Liver (tissue), 9 donors: ENCODE data around the gene GNG7. TPM values are rescaled to one million over a fixed set of nuclear protein-coding genes. Genes with fewer than 3 reads are reported as not detected.

Source experiments
- DNase-seq: peaks from one replicate; pipeline ENCODE4 v3.0.0-alpha.2; 2017; ENCODE audit warnings: low spot score
- H3K27ac ChIP-seq, 2 donors: one replicate each; pipeline ENCODE4 v1.7.0; 2013; ENCODE audit warnings: inconsistent platforms in 2 of 2, low read length in 2 of 2, control low read depth in 1 of 2, low read depth in 1 of 2, mild to moderate bottlenecking in 1 of 2
- H3K27me3 ChIP-seq, 4 donors: one replicate each; pipeline versions ENCODE4 v1.6.1 to v1.7.0; 2013; ENCODE audit warnings: low read length in 3 of 4, inconsistent platforms in 1 of 4, mild to moderate bottlenecking in 1 of 4, moderate library complexity in 1 of 4; ENCODE audit not compliant: control insufficient read depth in 4 of 4, insufficient read depth in 4 of 4
- H3K36me3 ChIP-seq, 4 donors: one replicate each; pipeline versions ENCODE4 v1.6.1 to v1.7.0; 2013; ENCODE audit warnings: low read length in 3 of 4, mild to moderate bottlenecking in 3 of 4, low read depth in 1 of 4, moderate library complexity in 1 of 4; ENCODE audit not compliant: control insufficient read depth in 4 of 4, insufficient read depth in 3 of 4
- H3K4me1 ChIP-seq, 4 donors: one replicate each; pipeline versions ENCODE4 v1.6.1 to v1.7.0; 2013; ENCODE audit warnings: low read length in 3 of 4, mild to moderate bottlenecking in 3 of 4, moderate library complexity in 1 of 4; ENCODE audit not compliant: control insufficient read depth in 4 of 4, insufficient read depth in 4 of 4
- H3K4me3 ChIP-seq, 3 donors: one replicate each; pipeline versions ENCODE4 v1.6.1 to v1.7.0; 2013; ENCODE audit warnings: low read length in 3 of 3, control low read depth in 1 of 3, low read depth in 1 of 3, mild to moderate bottlenecking in 1 of 3
- H3K9ac ChIP-seq, 2 donors: one replicate each; pipeline ENCODE4 v1.7.0; 2013; ENCODE audit warnings: low read length in 2 of 2, mild to moderate bottlenecking in 2 of 2, moderate library complexity in 2 of 2, control low read depth in 1 of 2, low read depth in 1 of 2
- H3K9me3 ChIP-seq, 4 donors: one replicate each; pipeline versions ENCODE4 v1.6.1 to v1.7.0; 2013; ENCODE audit warnings: low read length in 3 of 4; ENCODE audit not compliant: control insufficient read depth in 4 of 4
- EGR1 ChIP-seq, 2 donors: IDR thresholded peaks; 2 replicates each; pipeline ENCODE4 v1.6.1; 2016 to 2018; ENCODE audit warnings: antibody characterized with exemption in 2 of 2, low read depth in 2 of 2
- FOXA1 ChIP-seq: IDR thresholded peaks from 2 replicates; pipeline ENCODE4 v1.6.1; 2016; ENCODE audit warnings: antibody characterized with exemption
- FOXA2 ChIP-seq: IDR thresholded peaks from 2 replicates; pipeline ENCODE4 v1.6.1; 2016; ENCODE audit warnings: antibody characterized with exemption
- GABPA ChIP-seq, 2 donors: IDR thresholded peaks in 1 of 2; conservative IDR thresholded peaks in 1 of 2; 2 replicates each; pipeline ENCODE4 v1.6.1; 2016; ENCODE audit warnings: antibody characterized with exemption in 2 of 2, mild to moderate bottlenecking in 1 of 2, moderate library complexity in 1 of 2
- HNF4A ChIP-seq, 2 donors: conservative IDR thresholded peaks; 2 replicates each; pipeline ENCODE4 v1.6.1; 2016; ENCODE audit warnings: antibody characterized with exemption in 2 of 2, mild to moderate bottlenecking in 2 of 2
- HNF4G ChIP-seq: IDR thresholded peaks from 2 replicates; pipeline ENCODE4 v1.6.1; 2016; ENCODE audit warnings: antibody characterized with exemption
- JUND ChIP-seq, 2 donors: IDR thresholded peaks; 2 replicates each; pipeline ENCODE4 v1.6.1; 2016; ENCODE audit warnings: antibody characterized with exemption in 2 of 2
- NR2F2 ChIP-seq: IDR thresholded peaks from 2 replicates; pipeline ENCODE4 v1.6.1; 2016; ENCODE audit warnings: antibody characterized with exemption
- RXRA ChIP-seq, 2 donors: IDR thresholded peaks; 2 replicates each; pipeline ENCODE4 v1.6.1; 2017 to 2018; ENCODE audit warnings: antibody characterized with exemption in 2 of 2, mild to moderate bottlenecking in 1 of 2
- SP1 ChIP-seq: IDR thresholded peaks from 2 replicates; pipeline ENCODE4 v1.6.1; 2018; ENCODE audit warnings: antibody characterized with exemption, mild to moderate bottlenecking
- WGBS: extraction: QIAGEN DNeasy Blood & Tissue Kit; methylation state at CpG from one replicate; pipeline ENCODE4 v1.1.7; 2013; 5-methylcytosine and 5-hydroxymethylcytosine counted together
- polyA plus RNA-seq, 2 donors: library from polyadenylated mRNA; stranded (reverse) in 1 of 2; unstranded in 1 of 2; fragments of 200-250 nt in 1 of 2; fragments of >200 nt in 1 of 2; fragmentation: Nextera tagmentation in 1 of 2; extraction: Ambion mirVana in 1 of 2; gene quantifications; one replicate each; pipeline versions ENCODE4 v1.2.1 to v1.2.3, GENCODE V29; 2013 to 2015
- total RNA-seq, 2 donors: library from RNA; depleted of rRNA; stranded (reverse); fragments of >200 nt; gene quantifications; one replicate each; pipeline ENCODE4 v1.2.3, GENCODE V29; 2014
- TF ChIP-seq, protein P1 (sequence below): IDR thresholded peaks from 2 replicates; pipeline ENCODE4 v1.6.1; 2016; ENCODE audit warnings: antibody characterized with exemption, mild to moderate bottlenecking
- TF ChIP-seq, protein P2 (sequence below): IDR thresholded peaks from 2 replicates; pipeline ENCODE4 v1.6.1; 2016; ENCODE audit warnings: antibody characterized with exemption
- TF ChIP-seq, protein P3 (sequence below): IDR thresholded peaks from 2 replicates; pipeline ENCODE4 v1.6.1; 2016; ENCODE audit warnings: antibody characterized with exemption
- TF ChIP-seq, protein P4 (sequence below): fragments of 150-350 bp; IDR thresholded peaks from 2 replicates; pipeline ENCODE4 v1.5.1; 2017; ENCODE audit warnings: improper control_type of control experiment, low read depth, low read length; ENCODE audit not compliant: missing input control
- TF ChIP-seq, protein P5 (sequence below): IDR thresholded peaks from 2 replicates; pipeline ENCODE4 v1.6.1; 2016; ENCODE audit warnings: antibody characterized with exemption
- donor health status: healthy.
- donor health status: healthy.
- donor health status: healthy.
- donor health status: healthy.
- donor health status: healthy.

GNG7 gene
- total and polyA plus RNA-seq, 4 donors: 0.75 to 1.9 (median 1.1) TPM

DNA sequence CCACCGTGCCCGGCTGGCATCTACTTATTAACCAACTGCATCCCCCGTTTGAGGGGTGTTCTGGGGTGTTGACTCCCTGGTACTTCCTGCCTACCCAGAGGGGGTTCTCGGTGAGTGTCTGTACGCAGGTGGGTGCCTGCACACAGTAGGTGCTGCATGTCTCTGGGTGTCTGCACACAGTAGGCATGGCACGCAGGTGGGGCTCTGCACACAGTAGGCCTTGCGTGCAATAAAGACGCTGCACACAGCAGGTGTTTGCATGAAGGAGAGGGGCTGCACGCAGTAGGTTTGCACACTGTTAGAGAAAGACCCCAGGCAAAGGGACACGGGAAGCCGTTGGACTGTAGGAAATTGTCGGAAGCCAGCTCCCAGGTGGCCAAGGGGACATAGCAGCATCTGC lies 215.4 kb downstream of the GNG7 start:
- TF ChIP-seq, protein P1, sequence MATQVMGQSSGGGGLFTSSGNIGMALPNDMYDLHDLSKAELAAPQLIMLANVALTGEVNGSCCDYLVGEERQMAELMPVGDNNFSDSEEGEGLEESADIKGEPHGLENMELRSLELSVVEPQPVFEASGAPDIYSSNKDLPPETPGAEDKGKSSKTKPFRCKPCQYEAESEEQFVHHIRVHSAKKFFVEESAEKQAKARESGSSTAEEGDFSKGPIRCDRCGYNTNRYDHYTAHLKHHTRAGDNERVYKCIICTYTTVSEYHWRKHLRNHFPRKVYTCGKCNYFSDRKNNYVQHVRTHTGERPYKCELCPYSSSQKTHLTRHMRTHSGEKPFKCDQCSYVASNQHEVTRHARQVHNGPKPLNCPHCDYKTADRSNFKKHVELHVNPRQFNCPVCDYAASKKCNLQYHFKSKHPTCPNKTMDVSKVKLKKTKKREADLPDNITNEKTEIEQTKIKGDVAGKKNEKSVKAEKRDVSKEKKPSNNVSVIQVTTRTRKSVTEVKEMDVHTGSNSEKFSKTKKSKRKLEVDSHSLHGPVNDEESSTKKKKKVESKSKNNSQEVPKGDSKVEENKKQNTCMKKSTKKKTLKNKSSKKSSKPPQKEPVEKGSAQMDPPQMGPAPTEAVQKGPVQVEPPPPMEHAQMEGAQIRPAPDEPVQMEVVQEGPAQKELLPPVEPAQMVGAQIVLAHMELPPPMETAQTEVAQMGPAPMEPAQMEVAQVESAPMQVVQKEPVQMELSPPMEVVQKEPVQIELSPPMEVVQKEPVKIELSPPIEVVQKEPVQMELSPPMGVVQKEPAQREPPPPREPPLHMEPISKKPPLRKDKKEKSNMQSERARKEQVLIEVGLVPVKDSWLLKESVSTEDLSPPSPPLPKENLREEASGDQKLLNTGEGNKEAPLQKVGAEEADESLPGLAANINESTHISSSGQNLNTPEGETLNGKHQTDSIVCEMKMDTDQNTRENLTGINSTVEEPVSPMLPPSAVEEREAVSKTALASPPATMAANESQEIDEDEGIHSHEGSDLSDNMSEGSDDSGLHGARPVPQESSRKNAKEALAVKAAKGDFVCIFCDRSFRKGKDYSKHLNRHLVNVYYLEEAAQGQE: no peak
- TF ChIP-seq FOXA1 (no peak), GABPA (IDR thresholded peaks at IDR 0.05 in 1 of 2, conservative IDR thresholded peaks at IDR 0.05 in 1 of 2) (no peak), HNF4G (no peak), JUND (IDR thresholded peaks at IDR 0.05) (no peak), NR2F2 (no peak), SP1 (no peak)
- TF ChIP-seq, protein P2, sequence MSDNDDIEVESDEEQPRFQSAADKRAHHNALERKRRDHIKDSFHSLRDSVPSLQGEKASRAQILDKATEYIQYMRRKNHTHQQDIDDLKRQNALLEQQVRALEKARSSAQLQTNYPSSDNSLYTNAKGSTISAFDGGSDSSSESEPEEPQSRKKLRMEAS: no peak
- TF ChIP-seq, protein P3, sequence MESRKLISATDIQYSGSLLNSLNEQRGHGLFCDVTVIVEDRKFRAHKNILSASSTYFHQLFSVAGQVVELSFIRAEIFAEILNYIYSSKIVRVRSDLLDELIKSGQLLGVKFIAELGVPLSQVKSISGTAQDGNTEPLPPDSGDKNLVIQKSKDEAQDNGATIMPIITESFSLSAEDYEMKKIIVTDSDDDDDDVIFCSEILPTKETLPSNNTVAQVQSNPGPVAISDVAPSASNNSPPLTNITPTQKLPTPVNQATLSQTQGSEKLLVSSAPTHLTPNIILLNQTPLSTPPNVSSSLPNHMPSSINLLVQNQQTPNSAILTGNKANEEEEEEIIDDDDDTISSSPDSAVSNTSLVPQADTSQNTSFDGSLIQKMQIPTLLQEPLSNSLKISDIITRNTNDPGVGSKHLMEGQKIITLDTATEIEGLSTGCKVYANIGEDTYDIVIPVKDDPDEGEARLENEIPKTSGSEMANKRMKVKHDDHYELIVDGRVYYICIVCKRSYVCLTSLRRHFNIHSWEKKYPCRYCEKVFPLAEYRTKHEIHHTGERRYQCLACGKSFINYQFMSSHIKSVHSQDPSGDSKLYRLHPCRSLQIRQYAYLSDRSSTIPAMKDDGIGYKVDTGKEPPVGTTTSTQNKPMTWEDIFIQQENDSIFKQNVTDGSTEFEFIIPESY: no peak
- TF ChIP-seq, protein P4, sequence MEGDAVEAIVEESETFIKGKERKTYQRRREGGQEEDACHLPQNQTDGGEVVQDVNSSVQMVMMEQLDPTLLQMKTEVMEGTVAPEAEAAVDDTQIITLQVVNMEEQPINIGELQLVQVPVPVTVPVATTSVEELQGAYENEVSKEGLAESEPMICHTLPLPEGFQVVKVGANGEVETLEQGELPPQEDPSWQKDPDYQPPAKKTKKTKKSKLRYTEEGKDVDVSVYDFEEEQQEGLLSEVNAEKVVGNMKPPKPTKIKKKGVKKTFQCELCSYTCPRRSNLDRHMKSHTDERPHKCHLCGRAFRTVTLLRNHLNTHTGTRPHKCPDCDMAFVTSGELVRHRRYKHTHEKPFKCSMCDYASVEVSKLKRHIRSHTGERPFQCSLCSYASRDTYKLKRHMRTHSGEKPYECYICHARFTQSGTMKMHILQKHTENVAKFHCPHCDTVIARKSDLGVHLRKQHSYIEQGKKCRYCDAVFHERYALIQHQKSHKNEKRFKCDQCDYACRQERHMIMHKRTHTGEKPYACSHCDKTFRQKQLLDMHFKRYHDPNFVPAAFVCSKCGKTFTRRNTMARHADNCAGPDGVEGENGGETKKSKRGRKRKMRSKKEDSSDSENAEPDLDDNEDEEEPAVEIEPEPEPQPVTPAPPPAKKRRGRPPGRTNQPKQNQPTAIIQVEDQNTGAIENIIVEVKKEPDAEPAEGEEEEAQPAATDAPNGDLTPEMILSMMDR: no peak
- TF ChIP-seq, protein P5, sequence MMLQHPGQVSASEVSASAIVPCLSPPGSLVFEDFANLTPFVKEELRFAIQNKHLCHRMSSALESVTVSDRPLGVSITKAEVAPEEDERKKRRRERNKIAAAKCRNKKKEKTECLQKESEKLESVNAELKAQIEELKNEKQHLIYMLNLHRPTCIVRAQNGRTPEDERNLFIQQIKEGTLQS: no peak
- H3K36me3 ChIP-seq: no peaks in the 10 kb centered on the region
- H3K27ac ChIP-seq: no peak overlapping the region
- peaks cover 9 to 38% (median 22%) of the 10 kb centered on the region in 4 donors for H3K4me1 ChIP-seq
- H3K27me3 ChIP-seq: no peaks in the 10 kb centered on the region
- WGBS: 90% methylated on average over 12 of the region's 12 CpGs
- no peak overlapping the region for H3K4me3 ChIP-seq
- H3K9me3 ChIP-seq: no peaks in the 10 kb centered on the region
- no peak overlapping the region for H3K9ac ChIP-seq
- DNase-seq: no peak

DNA sequence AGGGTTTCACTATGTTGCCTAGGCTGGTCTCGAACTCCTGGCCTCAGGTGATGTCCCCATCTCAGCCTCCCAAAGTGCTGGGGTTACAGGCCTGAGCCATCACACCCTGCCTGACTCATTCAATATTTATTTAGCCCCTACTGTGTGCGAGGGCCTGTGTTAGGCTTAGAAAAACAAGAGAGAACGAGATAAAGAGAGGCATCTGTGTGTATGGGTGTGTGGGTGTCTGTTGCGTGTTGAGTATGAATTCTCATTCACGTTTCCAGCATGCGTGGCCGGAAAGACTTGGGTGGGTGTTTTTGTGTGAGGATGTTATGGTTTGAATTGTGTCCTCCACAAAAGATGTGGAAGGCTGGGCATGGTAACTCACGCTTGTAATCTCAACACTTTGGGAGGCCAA lies 217.1 kb downstream of the GNG7 start:
- no peak for DNase-seq
- H3K9me3 ChIP-seq: no peaks in the 10 kb centered on the region
- WGBS: 79% methylated on average over 8 of the region's 8 CpGs
- H3K27ac ChIP-seq: no peak overlapping the region
- H3K4me3 ChIP-seq: no peak overlapping the region
- no peaks in the 10 kb centered on the region for H3K36me3 ChIP-seq
- no peaks in the 10 kb centered on the region for H3K27me3 ChIP-seq
- peaks cover 4 to 26% (median 12%) of the 10 kb centered on the region in 4 donors for H3K4me1 ChIP-seq
- TF ChIP-seq HNF4A (conservative IDR thresholded peaks at IDR 0.05) (no peak), EGR1 (IDR thresholded peaks at IDR 0.05; ENCODE audit: low read depth in 2 of 2) (no peak), FOXA2 (no peak), RXRA (IDR thresholded peaks at IDR 0.05) (no peak)
- TF ChIP-seq, protein P1: no peak
- TF ChIP-seq, protein P4: no peak
- H3K9ac ChIP-seq: no peak overlapping the region
